NCI-H146 treated with DMSO at 0.1 percent for 48 hours (cell line): Measurements from ENCODE around the gene PPL.
"Not testable (repeated sequence)": the region's sequence is repeated elsewhere in the genome, so short reads cannot be mapped to it uniquely, and the experiment has no call there.

Experiments
- DNase-seq: peaks from one replicate; lab custom pipeline; 2025; ENCODE audit not compliant: unreplicated experiment; lab: John Stamatoyannopoulos, UW

Gene PPL

DNA sequence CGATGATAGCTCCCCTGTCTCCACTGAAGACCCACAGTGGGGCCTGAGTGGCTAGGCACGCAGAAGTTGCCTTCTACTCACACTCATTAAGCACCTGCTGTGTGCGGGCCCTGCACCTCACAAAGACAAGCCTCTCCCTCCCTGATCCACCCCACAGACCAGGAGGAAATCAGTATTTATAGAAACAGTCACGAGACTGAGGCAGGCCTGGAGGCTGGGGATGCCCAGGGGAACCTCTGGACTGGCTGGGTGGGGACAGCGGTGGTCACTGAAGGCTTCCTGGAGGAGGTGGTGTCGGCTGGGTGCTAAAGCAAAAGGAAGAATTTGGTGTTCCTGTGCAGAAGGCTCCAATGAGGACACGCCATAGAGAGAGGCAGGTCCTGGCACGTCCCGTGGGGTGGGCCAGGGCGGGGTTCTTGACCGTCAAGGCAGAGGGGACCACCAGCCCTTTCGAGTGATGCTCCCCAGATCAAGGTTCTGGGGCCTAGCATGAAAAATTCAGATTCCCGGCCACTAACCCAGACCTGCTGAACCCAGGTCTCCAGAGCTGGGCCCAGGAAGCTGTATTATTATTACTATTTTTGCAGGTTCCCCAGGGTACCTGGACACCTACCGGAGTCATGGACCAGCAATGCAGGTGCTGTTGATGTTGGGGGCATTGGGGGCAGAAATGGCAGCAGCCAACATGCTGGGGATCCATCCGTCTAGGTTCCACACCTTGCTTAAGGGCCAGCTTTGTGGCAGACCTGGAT lies 23.0 kb downstream of the PPL start:
- no peak for DNase-seq

GRCh38 chr16:4913130-4913773 lies 23.7 kb downstream of the PPL start:
- DNase-seq = no peak

DNA sequence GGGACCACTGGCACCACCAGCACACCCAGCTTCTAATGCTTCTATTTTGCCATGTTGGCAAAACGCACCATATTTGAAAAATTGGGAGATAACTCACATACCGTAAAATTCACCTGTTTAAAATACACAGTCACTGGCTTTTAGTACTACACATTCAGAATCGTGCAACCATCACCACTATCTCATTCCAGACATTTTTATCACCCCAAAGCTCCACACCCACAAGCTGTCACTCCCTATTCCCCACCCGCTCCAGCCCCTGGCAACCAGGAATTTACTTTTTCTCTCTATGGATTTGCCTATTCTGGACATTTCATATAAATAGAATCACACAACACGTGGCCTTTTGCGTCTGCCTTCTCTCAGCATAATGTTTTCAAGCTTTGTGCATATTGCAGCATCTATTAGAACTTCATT lies 25.0 kb downstream of the PPL start:
- no peak for DNase-seq

GRCh38 chr16:4910828-4911227 lies 26.1 kb downstream of the PPL start:
- DNase-seq = no peak

DNA sequence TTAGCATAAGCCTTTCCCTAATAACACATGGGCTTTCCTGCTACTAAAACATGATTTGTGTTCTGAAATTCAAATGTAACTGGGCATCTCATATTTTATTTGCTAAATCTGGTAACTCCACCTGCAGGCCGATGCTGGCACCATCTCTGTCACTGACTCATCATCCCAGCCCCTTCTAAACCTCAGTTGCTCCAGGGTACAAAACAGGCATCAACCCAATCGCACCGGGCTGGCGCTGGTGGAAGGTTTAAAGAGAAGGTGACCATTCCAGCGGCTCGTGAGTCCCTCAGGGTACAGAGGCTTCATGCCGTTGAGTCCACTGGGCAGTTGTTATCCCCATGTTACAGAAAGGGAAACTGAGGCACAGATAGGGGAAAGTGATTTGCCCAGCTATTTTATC lies 27.1 kb downstream of the PPL start:
- no peak for DNase-seq

GRCh38 chr16:4908854-4909401 lies 28.0 kb downstream of the PPL start:
- DNase-seq = no peak

GRCh38 chr16:4904942-4905615 lies 31.9 kb downstream of the PPL start:
- no peak for DNase-seq

DNA sequence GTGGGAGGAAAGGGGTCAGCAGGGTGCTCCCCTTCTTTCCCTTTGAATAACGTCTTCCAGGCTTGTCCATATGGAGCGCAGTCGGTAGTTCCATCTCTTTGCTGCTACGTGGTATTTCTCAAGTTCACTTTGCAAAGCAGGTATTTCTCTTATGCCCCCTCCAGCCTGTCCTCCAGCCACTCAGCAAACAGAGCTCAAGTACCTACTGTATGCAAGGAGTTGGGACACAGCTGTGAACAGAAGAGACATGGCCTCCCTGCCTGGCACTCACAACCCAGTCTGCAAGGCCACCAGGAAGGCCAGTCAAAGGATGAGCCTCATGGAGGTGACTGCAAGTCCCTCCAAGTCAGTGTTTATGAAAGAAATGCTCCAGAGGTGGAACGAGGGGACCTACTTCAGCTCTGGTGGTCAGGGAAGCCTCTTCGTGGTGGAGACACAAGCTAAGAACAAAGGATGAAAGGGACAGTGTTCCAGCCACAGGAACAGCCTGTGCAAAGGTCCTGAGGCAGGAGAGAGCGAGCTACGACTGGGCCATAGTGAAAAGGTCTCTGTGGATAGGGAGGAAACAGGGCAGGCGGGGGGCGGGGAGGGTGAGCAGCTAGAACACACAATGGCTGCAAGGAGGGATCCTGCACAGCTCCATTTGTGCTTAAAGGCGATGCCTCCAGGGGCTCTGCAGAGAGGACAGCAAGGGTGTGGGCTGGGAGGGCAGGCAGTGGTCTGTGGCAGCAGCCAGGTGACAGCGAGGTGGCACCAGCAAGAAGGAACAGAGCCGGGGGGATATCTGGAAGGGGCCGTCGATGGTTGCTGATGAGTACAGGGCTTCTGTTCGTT lies 32.6 kb downstream of the PPL start:
- DNase-seq = no peak

GRCh38 chr16:4902038-4902437 lies 34.9 kb downstream of the PPL start:
- no peak for DNase-seq

GRCh38 chr16:4900750-4901149 lies 36.2 kb downstream of the PPL start:
- DNase-seq = no peak

- DNase-seq = no peak
Measured at GRCh38 chr16:4900036-4900435, 36.9 kb downstream of the PPL start.

- DNase-seq = no peak
Measured at GRCh38 chr16:4899474-4899846, 37.5 kb downstream of the PPL start.

GRCh38 chr16:4898811-4899473 lies 38.0 kb downstream of the PPL start:
- DNase-seq = no peak

- DNase-seq = no peak
Measured at GRCh38 chr16:4897328-4897727, 39.6 kb downstream of the PPL start.

DNA sequence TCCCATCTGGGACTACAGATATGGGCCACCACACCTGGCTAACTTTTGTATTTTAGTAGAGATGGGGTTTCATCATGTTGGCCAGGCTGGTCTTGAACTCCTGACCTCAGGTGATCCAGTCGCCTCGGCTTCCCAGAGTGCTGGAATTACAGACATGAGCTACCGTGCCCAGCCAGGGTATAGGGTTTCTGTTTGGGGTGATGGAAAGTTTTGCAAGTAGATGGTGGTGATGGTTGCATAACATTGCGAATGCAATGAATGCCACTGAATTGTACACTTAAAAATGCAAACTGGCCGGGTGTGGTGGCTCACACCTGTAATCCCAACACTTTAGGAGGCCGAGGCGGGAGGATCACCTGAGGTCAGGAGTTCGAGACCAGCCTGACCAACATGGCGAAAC lies 40.2 kb downstream of the PPL start:
- not testable (repeated sequence) for DNase-seq

DNA sequence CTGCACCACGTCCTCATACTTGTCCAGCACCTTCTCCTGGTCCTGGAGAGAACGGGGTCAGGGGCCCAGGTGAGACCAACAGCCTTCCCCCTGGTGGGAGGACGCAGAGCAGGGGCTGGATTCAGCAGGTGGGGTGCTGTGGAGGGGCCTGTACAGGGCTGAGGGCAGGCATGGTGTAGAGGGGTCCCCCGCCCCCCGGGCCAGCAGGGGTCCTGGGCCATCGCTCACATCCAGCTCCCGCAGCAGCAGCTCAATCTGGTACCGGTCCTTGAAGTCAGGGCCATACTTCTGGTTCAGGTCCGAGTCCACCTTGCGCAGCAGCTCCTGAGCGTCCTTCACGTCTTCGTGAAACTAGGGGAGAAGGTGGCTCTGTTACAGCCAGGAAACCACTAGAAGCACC lies 41.6 kb downstream of the PPL start:
- DNase-seq = no peak

- no peak for DNase-seq
Measured at GRCh38 chr16:4894276-4895150, 42.4 kb downstream of the PPL start.

- no peak for DNase-seq
Measured at GRCh38 chr16:4893103-4893862, 43.7 kb downstream of the PPL start.
